Activated T-cell treated with anti-CD3 and anti-CD28 coated beads, Interleukin-2, amount 50 U/mL, for 72 hours (primary cell): ENCODE results near the gene PER1. TPM values are rescaled to one million over a fixed set of nuclear protein-coding genes. Genes with fewer than 3 reads are reported as not detected.
"Not testable (repeated sequence)": the region's sequence is repeated elsewhere in the genome, so short reads cannot be mapped to it uniquely, and the experiment has no call there.

ENCODE experiments used
- ATAC-seq, 2 donors: fragments of 150-1000 bp; cut with Tn5 transposase; replicated peaks in 1 of 2; 2 replicates each; pipeline ENCODE4 v1.10.0; 2021; ENCODE audit warnings: moderate library complexity in 2 of 2, mild to moderate bottlenecking in 1 of 2
- DNase-seq, 2 donors: peaks; one replicate each; pipeline ENCODE4 v3.0.0; 2021 to 2022; ENCODE audit warnings: mixed read lengths in 1 of 2
- H3K27ac Mint-ChIP-seq: one replicate; pipeline ENCODE4 v1.8.0; 2022; ENCODE audit warnings: mild to moderate bottlenecking, moderate library complexity, mixed read lengths
- H3K27me3 Mint-ChIP-seq: one replicate; pipeline ENCODE4 v1.8.0; 2022; ENCODE audit warnings: low read depth, mixed read lengths
- H3K36me3 Mint-ChIP-seq, 2 donors: one replicate each; pipeline ENCODE4 v1.8.0; 2022; ENCODE audit warnings: mixed read lengths in 2 of 2, mild to moderate bottlenecking in 1 of 2; ENCODE audit not compliant: insufficient read depth in 2 of 2
- H3K4me1 Mint-ChIP-seq: one replicate; pipeline ENCODE4 v1.8.0; 2022; ENCODE audit warnings: low read depth, mixed read lengths
- H3K4me3 Mint-ChIP-seq, 2 donors: one replicate each; pipeline ENCODE4 v1.8.0; 2022; ENCODE audit warnings: mild to moderate bottlenecking in 2 of 2, mixed read lengths in 2 of 2, moderate library complexity in 2 of 2
- H3K9me3 Mint-ChIP-seq, 2 donors: one replicate each; pipeline ENCODE4 v1.8.0; 2022; ENCODE audit warnings: mixed read lengths in 2 of 2
- total RNA-seq, 2 donors: library from RNA; stranded (reverse); gene quantifications; one replicate each; pipeline ENCODE4 v1.2.3, GENCODE V29; 2022

Gene PER1
- total RNA-seq, 2 donors from 2014 or later: 58.2 to 78.5 TPM

- Mint-ChIP-seq H3K36me3 (peaks cover 0 to 5% of the 10 kb centered on the region in 2 donors), H3K9me3 (no peaks in the 10 kb centered on the region), H3K27me3 (peaks cover 56% of the 10 kb centered on the region), H3K4me3 (peak overlapping the region in 1 of 2 donors; percentile 5), H3K4me1 (peaks cover 35% of the 10 kb centered on the region), H3K27ac (no peak overlapping the region)
- DNase-seq (no peak), ATAC-seq (no peak)
Measured at GRCh38 chr17:8116776-8117175, 35.4 kb downstream of the PER1 start.

- Mint-ChIP-seq H3K4me1 (peaks cover 11% of the 10 kb centered on the region), H3K27ac (no peak overlapping the region), H3K4me3 (peak overlapping the region; percentile 31 to 64), H3K27me3 (peaks cover 45% of the 10 kb centered on the region), H3K9me3 (no peaks in the 10 kb centered on the region), H3K36me3 (no peaks in the 10 kb centered on the region)
- no peak for ATAC-seq
- no peak for DNase-seq
Measured at GRCh38 chr17:8110907-8111306, 41.3 kb downstream of the PER1 start.

DNA sequence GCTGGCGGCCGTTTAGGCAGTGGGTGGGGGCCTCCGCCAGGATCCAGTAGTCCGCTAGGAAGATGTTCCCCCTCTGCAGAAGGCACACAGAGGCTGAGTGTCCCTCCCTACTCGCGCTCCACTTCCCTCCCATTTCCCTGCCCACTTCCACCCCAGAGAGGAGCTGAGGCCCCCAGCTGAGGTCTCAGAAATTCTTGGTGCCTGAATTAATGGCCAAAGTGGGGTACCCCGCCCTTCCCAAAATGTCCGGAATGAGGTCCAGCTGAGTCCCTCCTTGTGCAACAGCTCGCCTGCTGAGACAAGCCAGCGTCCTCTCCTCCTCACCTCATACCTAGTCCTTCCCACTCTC is 41.8 kb downstream of the PER1 start:
- H3K27me3 Mint-ChIP-seq: peaks cover 40% of the 10 kb centered on the region
- no peaks in the 10 kb centered on the region for H3K36me3 Mint-ChIP-seq
- no peak overlapping the region for H3K27ac Mint-ChIP-seq
- DNase-seq: no peak
- H3K4me3 Mint-ChIP-seq: peak overlapping the region; percentile 31 to 64
- no peaks in the 10 kb centered on the region for H3K9me3 Mint-ChIP-seq
- H3K4me1 Mint-ChIP-seq: peaks cover 11% of the 10 kb centered on the region
- ATAC-seq: no peak

- peak; percentile 95 for ATAC-seq
- Mint-ChIP-seq H3K4me1 (peaks cover 11% of the 10 kb centered on the region), H3K9me3 (no peaks in the 10 kb centered on the region), H3K36me3 (no peaks in the 10 kb centered on the region), H3K4me3 (peak overlapping the region; percentile 54 to 64), H3K27me3 (peaks cover 34% of the 10 kb centered on the region), H3K27ac (no peak overlapping the region)
- DNase-seq: peak; percentile 83 to 87
Measured at GRCh38 chr17:8109661-8110455, 42.3 kb downstream of the PER1 start.

DNA sequence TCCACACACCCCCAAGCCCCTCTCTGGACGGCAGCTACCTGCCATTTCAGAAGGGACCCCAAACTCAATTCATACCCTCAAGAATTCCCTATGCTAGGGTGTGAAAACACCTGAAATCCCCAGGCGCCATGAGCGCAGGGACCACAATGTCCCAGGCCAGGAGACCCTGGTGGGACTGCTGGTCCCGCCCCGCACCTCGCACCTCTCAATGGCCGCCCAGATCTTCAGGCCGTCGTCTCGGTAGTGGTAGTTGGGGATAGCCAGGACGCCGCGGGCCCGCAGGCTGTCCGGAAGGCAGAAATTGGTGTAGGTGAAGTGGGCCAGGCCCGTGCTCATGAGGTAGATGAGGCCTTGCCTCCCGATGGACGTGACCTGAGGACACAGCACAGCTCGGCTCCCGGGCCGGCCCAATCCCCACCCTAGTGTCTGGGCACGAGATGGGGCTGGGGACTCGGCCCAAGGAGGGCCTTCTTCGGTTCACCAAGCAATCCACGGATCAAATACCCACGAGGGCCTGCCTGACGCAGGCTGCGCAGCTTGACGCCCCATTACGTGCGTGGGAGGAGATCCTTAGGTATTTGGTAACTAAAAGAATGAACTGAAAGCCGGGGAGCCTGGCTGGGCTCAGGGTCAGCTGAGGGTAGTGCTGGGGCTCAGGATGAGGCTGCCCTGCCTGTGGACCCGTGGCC is 43.1 kb downstream of the PER1 start:
- peak overlapping the region in 1 of 2 donors; percentile 20 for H3K4me3 Mint-ChIP-seq
- peaks cover 11% of the 10 kb centered on the region for H3K4me1 Mint-ChIP-seq
- no peak overlapping the region for H3K27ac Mint-ChIP-seq
- DNase-seq: no peak
- peaks cover 27% of the 10 kb centered on the region for H3K27me3 Mint-ChIP-seq
- no peak for ATAC-seq
- H3K9me3 Mint-ChIP-seq: no peaks in the 10 kb centered on the region
- H3K36me3 Mint-ChIP-seq: no peaks in the 10 kb centered on the region

DNA sequence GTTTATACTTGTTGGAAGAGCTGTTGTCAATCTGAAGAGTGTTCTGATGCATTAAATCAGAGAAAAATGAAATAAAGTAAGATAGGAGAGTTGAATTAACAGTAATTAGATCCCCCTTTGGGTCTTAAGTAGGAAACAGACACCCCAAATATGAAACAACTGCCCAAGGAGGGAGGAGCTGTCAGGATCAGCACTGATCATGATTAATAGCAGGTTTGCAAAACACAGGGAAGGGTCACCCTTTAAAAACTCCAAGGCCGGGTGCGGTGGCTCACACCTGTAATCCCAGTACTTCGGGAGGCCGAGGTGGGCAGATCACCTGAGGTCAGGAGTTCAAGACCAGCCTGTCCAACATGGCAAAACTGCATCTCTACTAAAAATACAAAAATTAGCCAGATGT is 45.2 kb downstream of the PER1 start:
- Mint-ChIP-seq H3K4me1 (peaks cover 11% of the 10 kb centered on the region), H3K27me3 (peaks cover 10% of the 10 kb centered on the region)
- not testable (repeated sequence) for H3K4me3 Mint-ChIP-seq, DNase-seq, H3K9me3 Mint-ChIP-seq, ATAC-seq, H3K27ac Mint-ChIP-seq, H3K36me3 Mint-ChIP-seq

DNA sequence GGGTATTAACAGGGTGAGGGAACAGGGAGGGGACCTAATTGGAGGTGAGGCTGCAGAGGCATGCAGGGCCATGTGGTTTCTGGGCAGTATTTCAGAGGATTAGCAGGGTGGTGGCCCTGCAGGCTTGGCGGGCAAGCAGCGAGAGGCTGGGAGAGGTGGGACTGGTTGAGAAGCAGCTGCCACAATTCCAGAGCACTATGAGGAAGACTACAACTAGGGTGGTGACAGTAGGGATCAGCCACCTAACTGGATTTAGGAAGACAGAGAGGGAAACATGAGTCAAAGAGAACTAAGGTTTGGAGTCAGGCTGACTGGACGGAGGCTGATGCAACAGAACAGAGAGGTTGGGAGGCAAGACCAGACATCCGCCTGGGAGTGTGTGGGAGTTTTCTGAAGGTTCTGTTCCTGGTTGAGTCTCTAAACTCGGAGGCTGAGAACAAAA is 46.2 kb downstream of the PER1 start:
- Mint-ChIP-seq H3K9me3 (no peaks in the 10 kb centered on the region), H3K4me1 (peaks cover 8% of the 10 kb centered on the region), H3K36me3 (no peaks in the 10 kb centered on the region), H3K4me3 (peak overlapping the region in 1 of 2 donors; percentile 10), H3K27ac (peak overlapping the region; percentile 58), H3K27me3 (peaks cover 5% of the 10 kb centered on the region)
- peak in 1 of 2 donors; percentile 28 for ATAC-seq
- DNase-seq: no peak

GRCh38 chr17:8104911-8105310 is 47.3 kb downstream of the PER1 start:
- Mint-ChIP-seq H3K9me3 (no peaks in the 10 kb centered on the region), H3K4me3 (no peak overlapping the region), H3K36me3 (no peaks in the 10 kb centered on the region), H3K4me1 (no peaks in the 10 kb centered on the region), H3K27ac (no peak overlapping the region), H3K27me3 (no peaks in the 10 kb centered on the region)
- ATAC-seq (no peak), DNase-seq (no peak)

DNA sequence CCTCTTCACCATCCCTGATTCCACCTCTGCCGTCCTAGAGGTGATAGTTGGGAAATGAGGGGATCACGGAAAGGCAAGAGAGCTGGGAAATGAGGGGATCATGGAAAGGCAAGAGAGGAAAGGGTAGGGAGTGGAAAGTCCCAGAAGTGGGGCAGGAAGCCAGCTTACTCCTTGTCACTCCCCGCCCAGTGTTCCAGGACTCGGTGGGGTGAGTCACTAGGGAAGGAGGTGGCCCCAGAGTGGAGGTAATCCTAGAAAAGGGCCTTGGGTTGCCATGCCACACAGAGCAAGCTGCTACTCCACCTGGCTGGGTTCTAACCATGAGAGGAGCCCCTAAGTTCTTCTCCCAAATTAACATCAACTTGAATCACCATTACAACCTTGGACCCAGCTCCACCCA is 48.7 kb downstream of the PER1 start:
- no peak overlapping the region for H3K4me3 Mint-ChIP-seq

GRCh38 chr17:8101721-8102120 is 50.5 kb downstream of the PER1 start:
- H3K4me3 Mint-ChIP-seq: no peak overlapping the region
- no peaks in the 10 kb centered on the region for H3K36me3 Mint-ChIP-seq

More for the DNA sequence above, 48.7 kb downstream of the PER1 start:
- Mint-ChIP-seq H3K27me3 (no peaks in the 10 kb centered on the region), H3K36me3 (no peaks in the 10 kb centered on the region), H3K4me1 (no peaks in the 10 kb centered on the region), H3K27ac (no peak overlapping the region), H3K9me3 (no peaks in the 10 kb centered on the region)
- ATAC-seq (no peak), DNase-seq (no peak)

DNA sequence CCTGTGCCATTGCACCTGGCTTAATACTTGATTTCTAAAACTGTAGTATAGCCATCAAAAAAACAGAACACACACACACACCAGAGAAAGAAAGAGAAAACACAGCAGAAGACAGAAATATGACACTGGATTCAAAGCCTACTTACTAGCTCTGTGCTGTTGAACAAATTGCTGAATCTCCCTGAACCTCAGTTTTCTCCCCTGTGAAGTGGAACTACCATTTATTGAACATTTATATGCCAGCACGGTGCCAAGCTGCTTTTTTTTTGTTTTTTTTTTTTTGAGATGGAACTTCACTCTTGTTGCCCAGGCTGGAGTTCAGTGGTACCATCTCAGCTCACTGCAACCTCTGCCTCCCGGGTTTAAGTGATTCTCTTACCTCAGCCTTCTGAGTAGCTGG is 51.4 kb downstream of the PER1 start:
- no peaks in the 10 kb centered on the region for H3K27me3 Mint-ChIP-seq
- ATAC-seq (no peak), DNase-seq (no peak)
- H3K4me1 Mint-ChIP-seq: no peaks in the 10 kb centered on the region
- no peaks in the 10 kb centered on the region for H3K9me3 Mint-ChIP-seq
- no peak overlapping the region for H3K4me3 Mint-ChIP-seq
- H3K27ac Mint-ChIP-seq: no peak overlapping the region
- H3K36me3 Mint-ChIP-seq: no peaks in the 10 kb centered on the region

More at GRCh38 chr17:8101721-8102120, 50.5 kb downstream of the PER1 start:
- ATAC-seq (no peak), DNase-seq (no peak)
- Mint-ChIP-seq H3K4me1 (no peaks in the 10 kb centered on the region), H3K9me3 (no peaks in the 10 kb centered on the region), H3K27me3 (no peaks in the 10 kb centered on the region), H3K27ac (no peak overlapping the region)

DNA sequence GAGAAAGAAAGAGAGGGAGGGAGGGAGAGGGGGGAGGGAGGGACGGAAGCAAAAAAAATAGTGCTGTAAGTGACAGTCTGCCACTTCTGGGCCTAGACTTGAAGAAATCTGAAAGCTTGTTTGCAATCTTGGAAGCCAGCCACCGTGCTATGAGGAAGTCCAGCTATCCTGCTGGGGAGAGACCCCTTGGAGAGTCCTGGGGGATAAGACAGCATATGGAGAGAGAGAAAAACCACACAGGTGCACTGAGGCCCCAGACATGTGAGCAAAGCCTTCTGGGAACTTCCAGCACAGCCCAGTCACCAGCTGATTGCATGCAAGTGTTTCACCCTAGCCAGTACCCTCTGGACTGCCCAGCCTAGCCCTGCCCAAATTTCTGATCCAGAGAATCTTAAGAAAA is 52.1 kb downstream of the PER1 start:
- H3K9me3 Mint-ChIP-seq: no peaks in the 10 kb centered on the region

DNA sequence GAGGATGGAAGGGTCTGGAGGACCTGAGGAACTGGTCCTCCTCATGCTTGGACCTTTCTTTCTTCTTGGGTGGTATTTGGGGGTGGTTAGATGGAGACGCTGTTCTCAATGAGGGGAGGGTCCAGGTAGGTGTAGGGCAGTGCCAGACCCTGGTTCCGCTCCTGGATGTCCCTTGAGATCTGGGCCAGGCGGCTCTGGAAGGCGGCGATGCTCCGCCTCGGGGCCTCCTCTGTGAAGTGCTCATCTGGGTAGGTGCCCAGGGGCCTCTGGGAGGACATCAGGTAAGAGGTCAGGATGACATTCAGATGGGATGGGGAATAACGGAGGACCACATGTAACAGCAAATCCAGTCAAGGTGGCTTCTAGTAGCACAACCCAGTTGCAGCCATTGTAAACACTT is 55.7 kb downstream of the PER1 start:
- ATAC-seq (no peak), DNase-seq (no peak)
- no peaks in the 10 kb centered on the region for H3K9me3 Mint-ChIP-seq
- no peak overlapping the region for H3K4me3 Mint-ChIP-seq
- H3K27ac Mint-ChIP-seq: no peak overlapping the region
- H3K27me3 Mint-ChIP-seq: no peaks in the 10 kb centered on the region
- H3K36me3 Mint-ChIP-seq: no peaks in the 10 kb centered on the region
- H3K4me1 Mint-ChIP-seq: peaks cover 13% of the 10 kb centered on the region

More for the DNA sequence above, 52.1 kb downstream of the PER1 start:
- no peak overlapping the region for H3K27ac Mint-ChIP-seq
- no peaks in the 10 kb centered on the region for H3K4me1 Mint-ChIP-seq
- no peak overlapping the region for H3K4me3 Mint-ChIP-seq
- H3K36me3 Mint-ChIP-seq: no peaks in the 10 kb centered on the region
- ATAC-seq (no peak), DNase-seq (no peak)
- no peaks in the 10 kb centered on the region for H3K27me3 Mint-ChIP-seq
